ENCODE data around the gene ITGA5. TPM values are rescaled to one million over a fixed set of nuclear protein-coding genes. Genes with fewer than 3 reads are reported as not detected.

The ITGA5 gene
- total RNA-seq = 10 to 100 TPM; 61.6 to 71.4 TPM
- total RNA-seq = 127 to 368 reads per million in 2 donors

GRCh38 chr12:54419088-54419887 is at the start of gene ITGA5:
TSS of gene ITGA5 (minus strand) at chr12:54419266. CDS start at chr12:54419198, 68 bp downstream.
- H3K4me1 Mint-ChIP-seq = peaks cover 53% of the 10 kb centered on the region
- H3K27me3 Mint-ChIP-seq = no peaks in the 10 kb centered on the region
- ATAC-seq (peak; percentile 39), DNase-seq (peak in 2 of 3 donors; percentile 43 to 45)
- peaks cover 5% of the 10 kb centered on the region for H3K36me3 Mint-ChIP-seq (ENCODE audit: low read depth)
- peak within 1 kb of the TSS; percentile 100 for H3K27ac Mint-ChIP-seq
- no peaks in the 10 kb centered on the region for H3K9me3 ChIP-seq (ENCODE audit: control insufficient read depth, low read length, poor library complexity, severe bottlenecking)
- H3K4me3 Mint-ChIP-seq = peak within 1 kb of the TSS; percentile 99

- Mint-ChIP-seq H3K4me1 (no peaks in the 10 kb centered on the region), H3K27me3 (peaks cover 25% of the 10 kb centered on the region), H3K4me3 (no peak overlapping the region), H3K27ac (no peak overlapping the region), H3K36me3 (ENCODE audit: low read depth) (no peaks in the 10 kb centered on the region)
- H3K9me3 ChIP-seq (ENCODE audit: control insufficient read depth, low read length, poor library complexity, severe bottlenecking) = no peaks in the 10 kb centered on the region
- ATAC-seq (no peak), DNase-seq (no peak)
Observed at GRCh38 chr12:54465857-54466523, 46.9 kb upstream of the ITGA5 start.

GRCh38 chr12:54463484-54463883 is 44.4 kb upstream of the ITGA5 start:
- Mint-ChIP-seq H3K27ac (no peak overlapping the region), H3K36me3 (ENCODE audit: low read depth) (no peaks in the 10 kb centered on the region), H3K4me3 (no peak overlapping the region), H3K27me3 (peaks cover 21% of the 10 kb centered on the region), H3K4me1 (no peaks in the 10 kb centered on the region)
- DNase-seq (no peak), ATAC-seq (no peak)
- no peaks in the 10 kb centered on the region for H3K9me3 ChIP-seq (ENCODE audit: control insufficient read depth, low read length, poor library complexity, severe bottlenecking)

GRCh38 chr12:54463034-54463433 is 44.0 kb upstream of the ITGA5 start:
- no peak overlapping the region for H3K4me3 Mint-ChIP-seq
- ATAC-seq (no peak), DNase-seq (no peak)
- H3K27ac Mint-ChIP-seq = no peak overlapping the region
- H3K27me3 Mint-ChIP-seq = peaks cover 18% of the 10 kb centered on the region
- no peaks in the 10 kb centered on the region for H3K9me3 ChIP-seq (ENCODE audit: control insufficient read depth, low read length, poor library complexity, severe bottlenecking)
- no peaks in the 10 kb centered on the region for H3K36me3 Mint-ChIP-seq (ENCODE audit: low read depth)
- no peaks in the 10 kb centered on the region for H3K4me1 Mint-ChIP-seq

- no peak overlapping the region for H3K4me3 Mint-ChIP-seq
- no peaks in the 10 kb centered on the region for H3K9me3 ChIP-seq (ENCODE audit: control insufficient read depth, low read length, poor library complexity, severe bottlenecking)
- H3K4me1 Mint-ChIP-seq = peaks cover 2% of the 10 kb centered on the region
- ATAC-seq = no peak
- H3K27ac Mint-ChIP-seq = no peak overlapping the region
- H3K36me3 Mint-ChIP-seq (ENCODE audit: low read depth) = no peaks in the 10 kb centered on the region
- H3K27me3 Mint-ChIP-seq = peaks cover 12% of the 10 kb centered on the region
- no peak for DNase-seq
Observed at GRCh38 chr12:54460317-54460923, 41.4 kb upstream of the ITGA5 start.

- H3K27me3 Mint-ChIP-seq = peaks cover 12% of the 10 kb centered on the region
- DNase-seq (no peak), ATAC-seq (no peak)
- no peaks in the 10 kb centered on the region for H3K9me3 ChIP-seq (ENCODE audit: control insufficient read depth, low read length, poor library complexity, severe bottlenecking)
- H3K27ac Mint-ChIP-seq = no peak overlapping the region
- H3K4me3 Mint-ChIP-seq = no peak overlapping the region
- no peaks in the 10 kb centered on the region for H3K36me3 Mint-ChIP-seq (ENCODE audit: low read depth)
- H3K4me1 Mint-ChIP-seq = peaks cover 2% of the 10 kb centered on the region
Observed at GRCh38 chr12:54459355-54459754, 40.3 kb upstream of the ITGA5 start.

GRCh38 chr12:54455760-54456469 is 36.8 kb upstream of the ITGA5 start:
- H3K4me3 Mint-ChIP-seq = no peak overlapping the region
- H3K36me3 Mint-ChIP-seq (ENCODE audit: low read depth) = no peaks in the 10 kb centered on the region
- ATAC-seq (no peak), DNase-seq (no peak)
- H3K27me3 Mint-ChIP-seq = no peaks in the 10 kb centered on the region
- H3K9me3 ChIP-seq (ENCODE audit: control insufficient read depth, low read length, poor library complexity, severe bottlenecking) = no peaks in the 10 kb centered on the region
- peaks cover 2% of the 10 kb centered on the region for H3K4me1 Mint-ChIP-seq
- no peak overlapping the region for H3K27ac Mint-ChIP-seq

GRCh38 chr12:54452628-54453027 is 33.6 kb upstream of the ITGA5 start:
- H3K27ac Mint-ChIP-seq = no peak overlapping the region
- H3K9me3 ChIP-seq (ENCODE audit: control insufficient read depth, low read length, poor library complexity, severe bottlenecking) = no peaks in the 10 kb centered on the region
- ATAC-seq (no peak), DNase-seq (no peak)
- no peaks in the 10 kb centered on the region for H3K27me3 Mint-ChIP-seq
- H3K4me3 Mint-ChIP-seq = no peak overlapping the region
- peaks cover 2% of the 10 kb centered on the region for H3K4me1 Mint-ChIP-seq
- H3K36me3 Mint-ChIP-seq (ENCODE audit: low read depth) = no peaks in the 10 kb centered on the region

GRCh38 chr12:54448344-54448743 is 29.3 kb upstream of the ITGA5 start:
- H3K4me1 Mint-ChIP-seq = no peaks in the 10 kb centered on the region
- no peaks in the 10 kb centered on the region for H3K9me3 ChIP-seq (ENCODE audit: control insufficient read depth, low read length, poor library complexity, severe bottlenecking)
- H3K27ac Mint-ChIP-seq = no peak overlapping the region
- H3K4me3 Mint-ChIP-seq = no peak overlapping the region
- no peaks in the 10 kb centered on the region for H3K27me3 Mint-ChIP-seq
- no peaks in the 10 kb centered on the region for H3K36me3 Mint-ChIP-seq (ENCODE audit: low read depth)
- DNase-seq = no peak
- ATAC-seq = no peak

- Mint-ChIP-seq H3K27me3 (no peaks in the 10 kb centered on the region), H3K4me3 (no peak overlapping the region), H3K4me1 (no peaks in the 10 kb centered on the region), H3K36me3 (ENCODE audit: low read depth) (no peaks in the 10 kb centered on the region), H3K27ac (no peak overlapping the region)
- no peaks in the 10 kb centered on the region for H3K9me3 ChIP-seq (ENCODE audit: control insufficient read depth, low read length, poor library complexity, severe bottlenecking)
- ATAC-seq (no peak), DNase-seq (no peak)
Observed at GRCh38 chr12:54447917-54448316, 28.9 kb upstream of the ITGA5 start.

GRCh38 chr12:54444206-54444605 is 25.1 kb upstream of the ITGA5 start:
- DNase-seq (no peak), ATAC-seq (no peak)
- Mint-ChIP-seq H3K27ac (no peak overlapping the region), H3K4me1 (peaks cover 6% of the 10 kb centered on the region), H3K36me3 (ENCODE audit: low read depth) (no peaks in the 10 kb centered on the region), H3K27me3 (peaks cover 15% of the 10 kb centered on the region), H3K4me3 (no peak overlapping the region)
- H3K9me3 ChIP-seq (ENCODE audit: control insufficient read depth, low read length, poor library complexity, severe bottlenecking) = no peaks in the 10 kb centered on the region

- H3K9me3 ChIP-seq (ENCODE audit: control insufficient read depth, low read length, poor library complexity, severe bottlenecking) = no peaks in the 10 kb centered on the region
- Mint-ChIP-seq H3K36me3 (ENCODE audit: low read depth) (no peaks in the 10 kb centered on the region), H3K27me3 (peaks cover 15% of the 10 kb centered on the region), H3K27ac (no peak overlapping the region), H3K4me1 (peaks cover 6% of the 10 kb centered on the region), H3K4me3 (no peak overlapping the region)
- ATAC-seq = no peak
- DNase-seq = no peak
Observed at GRCh38 chr12:54443446-54443845, 24.4 kb upstream of the ITGA5 start.

GRCh38 chr12:54442961-54443360 is 23.9 kb upstream of the ITGA5 start:
- Mint-ChIP-seq H3K27ac (no peak overlapping the region), H3K27me3 (peaks cover 15% of the 10 kb centered on the region), H3K4me1 (peaks cover 6% of the 10 kb centered on the region), H3K36me3 (ENCODE audit: low read depth) (no peaks in the 10 kb centered on the region), H3K4me3 (no peak overlapping the region)
- ATAC-seq (no peak), DNase-seq (no peak)
- no peaks in the 10 kb centered on the region for H3K9me3 ChIP-seq (ENCODE audit: control insufficient read depth, low read length, poor library complexity, severe bottlenecking)

Measured in T-helper 17 cell (primary cell).